NCI-H1092 (cell line): Measurements from ENCODE around the gene VWCE.
A peak's percentile ranks its signal among the peaks of the same experiment; 100 is the strongest.

Source experiments
- DNase-seq: peaks from one replicate; lab custom pipeline; 2025; lab: John Stamatoyannopoulos, UW

The VWCE gene

DNA sequence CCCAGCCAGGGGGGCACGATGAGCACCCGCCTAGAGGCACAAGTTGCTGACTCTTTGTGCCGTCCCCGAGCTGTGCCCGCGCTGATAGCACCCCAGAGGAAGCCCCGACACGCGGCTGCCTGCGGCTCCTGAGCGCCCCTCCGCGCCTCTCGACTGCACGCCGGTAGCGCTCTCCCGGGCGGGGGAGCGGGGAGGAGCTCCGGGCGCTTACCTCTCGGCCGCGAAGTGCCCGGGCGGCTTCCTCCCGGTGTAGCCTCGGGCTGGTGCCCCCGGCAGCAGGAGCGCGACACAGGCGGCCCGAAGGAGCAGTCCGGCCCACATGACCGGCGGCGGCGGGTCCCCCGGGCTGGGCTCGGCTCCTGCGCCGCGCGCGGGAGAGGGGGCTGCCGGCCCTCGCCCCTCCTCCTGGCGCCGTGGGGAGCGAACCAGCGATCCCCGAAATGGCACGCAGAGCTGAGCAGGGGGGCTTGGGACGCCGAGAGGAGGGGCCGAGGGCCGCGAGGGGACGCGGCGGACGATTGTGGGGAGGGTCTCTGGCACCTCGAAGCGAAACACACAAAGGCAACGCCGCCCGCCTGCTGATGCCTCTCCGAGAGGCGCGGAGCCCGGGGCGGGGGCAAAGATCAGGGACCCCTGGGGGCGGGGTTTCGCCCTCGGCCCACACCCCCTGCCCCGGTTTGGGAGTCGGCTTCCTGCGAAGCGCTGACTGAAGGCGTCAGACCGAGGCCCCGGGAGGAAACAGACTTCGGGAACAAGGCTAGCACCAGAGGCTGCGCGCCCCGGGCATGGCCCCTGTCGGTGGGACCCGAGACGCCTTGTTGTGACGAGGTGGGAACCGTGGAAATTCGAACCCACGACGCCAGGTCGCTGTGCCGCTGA is at the start of gene VWCE:
Gene VWCE, minus strand, starts transcription at position 600 of the 879 bp plus-strand sequence. Its CDS starts 279 bp downstream, at position 321.
- peak; percentile 83 for DNase-seq

- no peak for DNase-seq
Observed at GRCh38 chr11:61343792-61344745, 49.0 kb upstream of the VWCE start.

GRCh38 chr11:61342207-61342803 is 47.2 kb upstream of the VWCE start:
- no peak for DNase-seq

- no peak for DNase-seq
Observed at GRCh38 chr11:61341706-61342105, 46.6 kb upstream of the VWCE start.

GRCh38 chr11:61340979-61341378 is 45.9 kb upstream of the VWCE start:
- no peak for DNase-seq

DNA sequence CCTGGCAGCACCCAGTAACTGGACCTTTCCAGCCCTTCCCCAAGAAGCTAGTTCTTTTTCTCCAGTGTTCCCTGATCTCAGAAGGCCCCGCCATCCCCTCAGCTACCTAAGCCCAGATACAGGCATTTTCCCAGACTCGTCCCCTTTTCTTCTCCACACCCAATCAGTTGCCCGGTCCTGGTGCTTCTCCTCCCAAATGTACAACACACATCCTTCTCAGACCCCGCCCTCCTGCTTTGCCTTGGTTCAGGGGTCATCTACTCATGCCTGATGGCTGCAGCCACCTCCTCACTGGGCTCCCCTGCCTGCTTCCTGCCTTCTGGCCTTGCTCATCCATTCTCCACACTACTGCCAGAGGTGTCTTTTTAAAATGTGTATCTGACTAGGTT is 44.4 kb upstream of the VWCE start:
- DNase-seq: no peak

GRCh38 chr11:61338783-61339489 is 43.8 kb upstream of the VWCE start:
- no peak for DNase-seq

- DNase-seq: no peak
Observed at GRCh38 chr11:61337706-61338470, 42.8 kb upstream of the VWCE start.

DNA sequence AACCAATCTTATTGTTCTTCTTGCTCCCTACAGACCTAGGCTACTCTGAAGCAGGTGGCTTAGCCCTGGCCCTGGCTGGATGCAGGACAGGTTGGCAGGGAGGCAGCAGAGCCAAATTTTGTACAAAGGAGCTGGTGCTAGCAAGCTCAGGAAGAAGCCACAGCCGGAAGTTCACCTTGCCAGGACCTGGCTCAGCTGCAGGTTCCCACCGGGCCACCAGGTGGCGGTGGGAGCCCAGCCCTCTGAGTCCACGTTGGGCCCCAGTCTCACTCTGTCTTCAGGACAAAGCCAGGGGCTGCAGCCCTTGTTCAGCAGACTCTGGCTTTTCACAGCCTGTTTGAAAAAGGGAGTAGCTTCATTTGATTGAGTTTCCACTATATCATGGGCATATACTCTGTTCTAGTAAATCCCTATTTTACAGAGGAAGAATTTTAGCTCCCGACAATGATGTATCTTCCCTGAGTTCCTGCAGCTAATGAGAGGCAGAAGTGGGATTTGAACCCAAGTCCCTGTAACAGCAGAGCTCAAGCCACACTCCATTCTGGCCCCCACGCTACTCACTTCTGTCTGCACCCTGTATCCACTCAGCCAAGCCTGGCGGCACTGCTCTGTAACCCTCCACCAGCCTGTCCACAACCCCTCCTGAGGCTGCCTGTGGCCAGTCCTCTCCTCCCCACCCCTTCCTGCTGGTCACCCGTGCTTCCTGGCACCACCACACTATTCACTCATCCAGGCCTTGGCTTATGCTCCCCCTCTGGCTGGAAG is 41.2 kb upstream of the VWCE start:
- DNase-seq: peak; percentile 80

DNA sequence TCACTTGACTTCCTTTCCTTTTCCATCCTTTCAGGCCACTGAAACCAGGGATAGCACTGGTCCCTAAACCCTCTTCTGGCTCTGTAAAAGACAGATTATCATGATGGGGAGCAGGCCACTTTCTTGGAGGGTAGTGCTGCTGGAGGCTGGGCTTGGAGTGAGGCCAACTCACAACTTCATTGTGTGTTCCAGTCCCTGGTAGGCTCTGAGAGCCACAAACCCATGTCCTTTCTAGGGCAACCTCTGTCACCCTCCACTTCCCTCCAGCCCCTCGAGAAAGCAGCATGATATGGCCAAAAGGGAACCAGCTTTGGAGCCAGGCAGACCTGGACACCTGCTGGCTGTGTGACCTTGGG is 40.2 kb upstream of the VWCE start:
- no peak for DNase-seq

- DNase-seq: no peak
Observed at GRCh38 chr11:61334434-61335354, 39.6 kb upstream of the VWCE start.

DNA sequence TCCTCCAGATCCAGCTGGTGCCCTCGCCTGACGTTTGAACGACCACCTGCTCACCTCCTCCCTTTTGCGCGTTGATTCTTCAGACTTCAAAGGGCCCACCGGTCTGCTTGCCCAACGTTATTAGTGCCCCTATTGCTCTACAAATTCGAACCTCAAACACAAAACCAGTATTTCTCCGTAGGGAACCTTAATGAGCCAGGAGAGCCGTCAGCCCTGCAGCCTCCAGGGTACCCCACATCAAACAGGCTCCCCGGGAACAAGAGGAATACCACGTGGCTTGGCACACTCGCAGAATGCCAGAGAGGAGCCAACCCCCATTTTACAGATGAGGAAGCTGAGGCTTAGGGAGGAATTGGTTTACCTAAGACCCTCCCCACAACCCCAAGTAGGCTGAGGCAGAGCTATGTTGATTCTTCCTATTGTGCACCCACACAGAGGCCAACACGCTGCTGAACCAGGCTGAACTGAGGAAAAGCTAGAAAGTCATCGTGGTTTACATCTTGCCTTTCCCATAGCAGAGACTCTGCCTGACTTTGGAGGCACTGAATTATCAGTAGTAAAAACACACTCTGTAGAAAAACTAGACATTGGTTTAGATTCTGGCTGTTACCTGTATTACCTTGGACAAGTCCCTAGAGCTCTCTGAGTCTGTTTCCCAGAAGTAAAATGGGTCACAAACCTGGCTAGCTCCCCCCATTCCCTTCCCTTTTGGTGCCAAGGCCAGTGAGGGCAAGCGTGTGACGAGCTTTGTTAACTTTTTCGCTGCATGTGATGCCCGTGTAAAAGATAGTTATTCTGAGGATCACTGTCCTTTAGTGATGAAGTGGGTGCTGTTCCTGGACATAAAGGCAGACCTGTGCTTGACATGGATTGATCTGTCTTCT is 38.7 kb upstream of the VWCE start:
- DNase-seq: no peak

GRCh38 chr11:61332797-61333549 is 37.9 kb upstream of the VWCE start, which contains the start of the genes DDB1 and TKFC:
Gene DDB1, minus strand, starts transcription at chr11:61333105. Its CDS starts 137 bp downstream, at chr11:61332968.
Gene TKFC, plus strand, starts transcription at chr11:61333228. Its CDS starts 1,501 bp downstream, at chr11:61334729.
- peak; percentile 97 for DNase-seq

DNA sequence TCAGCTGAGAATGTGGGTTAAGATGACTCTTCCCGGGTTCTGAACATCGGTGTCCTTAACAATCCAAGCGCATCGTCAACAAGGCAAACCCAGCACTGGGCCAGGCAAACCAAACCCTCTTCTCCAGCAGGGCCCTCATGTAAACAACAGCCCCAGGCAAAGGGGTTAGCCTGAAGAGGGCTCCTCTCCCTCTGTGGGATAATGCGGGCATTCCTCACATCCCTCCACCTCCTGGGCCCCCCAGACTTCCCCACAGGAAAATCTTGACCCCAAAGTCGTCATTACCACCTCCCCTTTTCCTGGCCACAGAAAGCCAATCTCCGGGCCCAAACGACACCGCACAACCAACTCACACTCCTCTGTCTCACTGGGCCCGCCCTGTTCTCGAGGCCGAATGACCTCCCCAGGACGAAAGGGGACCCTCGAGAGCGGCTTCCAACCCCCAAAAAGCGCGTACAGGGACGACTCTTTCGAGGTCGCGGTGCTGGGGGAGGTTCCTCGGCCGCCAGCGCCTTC is 37.2 kb upstream of the VWCE start:
- no peak for DNase-seq

- no peak for DNase-seq
Observed at GRCh38 chr11:61331651-61332050, 36.5 kb upstream of the VWCE start.

DNA sequence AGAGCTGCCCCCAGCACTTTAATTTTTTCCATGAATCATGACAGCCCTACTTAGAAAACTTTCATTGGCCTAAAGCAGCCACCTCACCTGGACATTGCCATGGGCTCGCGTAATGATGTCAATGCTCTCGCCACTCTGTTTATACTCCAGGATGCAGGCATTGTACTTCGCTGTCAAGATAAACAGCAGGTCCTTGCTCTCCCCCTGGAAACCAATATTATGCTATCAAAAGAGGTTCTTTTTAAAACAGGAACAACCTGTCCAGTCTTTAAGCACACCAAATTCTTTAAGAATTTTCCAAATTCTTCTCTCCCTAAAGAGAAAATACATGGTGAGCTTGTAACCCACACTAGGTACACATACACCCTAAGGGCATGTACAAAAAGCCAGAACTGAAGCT is 34.8 kb upstream of the VWCE start:
- no peak for DNase-seq

DNA sequence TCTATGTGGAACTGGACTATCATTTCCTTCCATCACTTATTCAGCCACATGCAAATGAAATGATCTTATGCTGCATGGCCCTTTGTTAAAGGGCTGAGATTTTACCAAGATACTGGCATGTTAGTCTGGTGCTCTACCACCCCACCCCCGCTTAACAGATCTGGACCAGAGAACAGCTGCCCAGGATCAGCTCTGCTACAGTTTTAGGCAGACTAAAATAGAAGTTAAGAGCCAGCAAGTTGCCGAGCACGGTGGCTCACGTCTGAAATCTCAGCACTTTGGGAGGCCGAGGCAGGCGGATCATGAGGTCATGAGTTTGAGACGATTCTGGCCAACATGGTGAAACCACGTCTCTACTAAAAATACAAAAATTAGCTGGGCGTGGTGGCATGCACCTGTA is 33.2 kb upstream of the VWCE start:
- DNase-seq: no peak
